Measurements from ENCODE around the gene MAP3K9. TPM values are rescaled to one million over a fixed set of nuclear protein-coding genes. Genes with fewer than 3 reads are reported as not detected.
A peak's percentile ranks its signal among the peaks of the same experiment; 100 is the strongest.

Gene MAP3K9
- total RNA-seq, 1 donor from 2014 or later, result 31.8 TPM

DNA sequence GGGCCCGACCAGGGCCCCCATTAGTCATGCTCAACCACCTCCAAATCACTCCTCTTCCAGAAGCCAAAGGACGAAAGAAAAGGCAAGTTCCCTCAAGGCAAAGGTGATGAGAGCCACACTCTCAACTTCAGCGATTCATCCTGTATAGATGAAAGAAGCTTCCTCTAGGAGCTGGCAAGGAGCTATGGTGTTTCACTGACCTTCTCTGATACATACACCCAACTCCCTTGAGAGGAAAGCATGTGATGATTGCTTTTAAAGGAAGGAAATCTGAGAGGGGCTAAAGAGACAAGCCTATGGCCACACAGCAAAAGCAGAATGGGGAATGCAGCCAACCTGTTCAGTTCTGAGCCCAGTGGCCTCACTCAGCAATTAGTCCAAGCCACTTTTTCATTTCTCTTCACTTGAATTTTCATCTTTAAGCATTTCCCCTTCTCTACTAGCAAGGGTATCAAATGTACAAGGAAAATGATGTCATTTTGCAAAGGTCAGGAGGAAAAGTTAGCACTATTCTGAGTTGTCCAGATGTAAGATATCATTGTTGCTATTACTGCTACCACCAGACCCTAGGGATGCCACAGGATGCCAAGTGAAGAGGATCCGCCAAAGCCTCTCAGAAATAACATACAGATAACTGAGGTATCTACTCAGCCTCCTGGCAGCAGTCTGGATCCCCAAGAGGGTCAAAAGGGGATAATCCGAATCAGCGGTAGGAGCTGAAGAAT is 82.5 kb downstream of the MAP3K9 start:
- Mint-ChIP-seq H3K36me3 (ENCODE audit: insufficient read depth) (peaks cover 23% of the 10 kb centered on the region), H3K27me3 (no peaks in the 10 kb centered on the region), H3K4me3 (ENCODE audit: low read depth) (no peak overlapping the region), H3K27ac (no peak overlapping the region), H3K9me3 (ENCODE audit: low read depth) (peaks cover 4% of the 10 kb centered on the region), H3K4me1 (ENCODE audit: low read depth) (peaks cover 1% of the 10 kb centered on the region)
- DNase-seq (ENCODE audit: low spot score, unreplicated experiment), result no peak
- TF ChIP-seq, protein P1, sequence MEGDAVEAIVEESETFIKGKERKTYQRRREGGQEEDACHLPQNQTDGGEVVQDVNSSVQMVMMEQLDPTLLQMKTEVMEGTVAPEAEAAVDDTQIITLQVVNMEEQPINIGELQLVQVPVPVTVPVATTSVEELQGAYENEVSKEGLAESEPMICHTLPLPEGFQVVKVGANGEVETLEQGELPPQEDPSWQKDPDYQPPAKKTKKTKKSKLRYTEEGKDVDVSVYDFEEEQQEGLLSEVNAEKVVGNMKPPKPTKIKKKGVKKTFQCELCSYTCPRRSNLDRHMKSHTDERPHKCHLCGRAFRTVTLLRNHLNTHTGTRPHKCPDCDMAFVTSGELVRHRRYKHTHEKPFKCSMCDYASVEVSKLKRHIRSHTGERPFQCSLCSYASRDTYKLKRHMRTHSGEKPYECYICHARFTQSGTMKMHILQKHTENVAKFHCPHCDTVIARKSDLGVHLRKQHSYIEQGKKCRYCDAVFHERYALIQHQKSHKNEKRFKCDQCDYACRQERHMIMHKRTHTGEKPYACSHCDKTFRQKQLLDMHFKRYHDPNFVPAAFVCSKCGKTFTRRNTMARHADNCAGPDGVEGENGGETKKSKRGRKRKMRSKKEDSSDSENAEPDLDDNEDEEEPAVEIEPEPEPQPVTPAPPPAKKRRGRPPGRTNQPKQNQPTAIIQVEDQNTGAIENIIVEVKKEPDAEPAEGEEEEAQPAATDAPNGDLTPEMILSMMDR (IDR thresholded peaks at IDR 0.05; ENCODE audit: unreplicated experiment), result no peak

DNA sequence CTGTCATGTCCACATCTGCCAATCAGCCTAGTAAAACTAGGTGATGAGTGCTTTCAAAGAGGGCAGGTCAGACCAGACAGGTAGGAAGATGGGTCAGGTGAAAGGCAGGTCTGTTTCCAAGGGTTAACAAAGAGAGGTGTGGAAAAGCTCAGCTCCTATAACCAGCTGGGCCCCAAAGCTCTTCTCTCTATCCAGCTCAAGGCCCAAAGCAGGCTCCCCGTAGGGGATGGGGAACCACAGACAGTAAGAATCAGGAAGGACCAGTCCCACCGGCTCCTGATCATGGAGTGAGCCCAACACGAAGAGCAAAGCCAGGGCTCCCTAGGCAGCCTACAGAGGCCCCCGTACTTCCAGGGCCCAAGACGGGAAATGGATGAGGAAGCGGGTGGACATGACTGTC is 84.4 kb downstream of the MAP3K9 start:
- Mint-ChIP-seq H3K36me3 (ENCODE audit: insufficient read depth) (peaks cover 13% of the 10 kb centered on the region), H3K27ac (no peak overlapping the region), H3K27me3 (no peaks in the 10 kb centered on the region), H3K4me3 (ENCODE audit: low read depth) (no peak overlapping the region), H3K9me3 (ENCODE audit: low read depth) (no peaks in the 10 kb centered on the region), H3K4me1 (ENCODE audit: low read depth) (peaks cover 1% of the 10 kb centered on the region)
- no peak for DNase-seq (ENCODE audit: low spot score, unreplicated experiment)
- TF ChIP-seq, protein P1 (IDR thresholded peaks at IDR 0.05; ENCODE audit: unreplicated experiment), result no peak

DNA sequence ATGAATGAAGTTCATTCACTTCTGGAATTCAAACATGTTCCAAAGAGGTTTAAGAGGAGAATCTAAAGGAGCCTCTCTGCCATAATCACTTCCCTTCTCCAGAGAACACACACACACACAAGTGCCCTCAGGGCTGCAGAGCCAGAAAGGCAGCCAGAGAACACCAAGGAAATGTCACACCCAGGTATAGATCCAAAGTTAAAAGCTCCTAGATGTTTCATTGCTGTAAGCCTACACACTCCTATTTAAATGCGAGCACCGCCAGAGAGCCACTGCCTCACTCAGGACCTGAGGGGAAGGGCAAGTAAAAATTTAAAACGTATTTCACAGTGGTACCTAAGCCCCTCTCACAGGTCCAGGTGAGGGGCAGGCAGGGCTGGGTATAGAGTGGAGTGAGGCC is 85.2 kb downstream of the MAP3K9 start:
- Mint-ChIP-seq H3K36me3 (ENCODE audit: insufficient read depth) (peaks cover 8% of the 10 kb centered on the region), H3K4me1 (ENCODE audit: low read depth) (peaks cover 1% of the 10 kb centered on the region), H3K4me3 (ENCODE audit: low read depth) (no peak overlapping the region), H3K27ac (no peak overlapping the region), H3K27me3 (no peaks in the 10 kb centered on the region), H3K9me3 (ENCODE audit: low read depth) (no peaks in the 10 kb centered on the region)
- DNase-seq (ENCODE audit: low spot score, unreplicated experiment), result no peak
- TF ChIP-seq, protein P1 (IDR thresholded peaks at IDR 0.05; ENCODE audit: unreplicated experiment), result no peak

DNA sequence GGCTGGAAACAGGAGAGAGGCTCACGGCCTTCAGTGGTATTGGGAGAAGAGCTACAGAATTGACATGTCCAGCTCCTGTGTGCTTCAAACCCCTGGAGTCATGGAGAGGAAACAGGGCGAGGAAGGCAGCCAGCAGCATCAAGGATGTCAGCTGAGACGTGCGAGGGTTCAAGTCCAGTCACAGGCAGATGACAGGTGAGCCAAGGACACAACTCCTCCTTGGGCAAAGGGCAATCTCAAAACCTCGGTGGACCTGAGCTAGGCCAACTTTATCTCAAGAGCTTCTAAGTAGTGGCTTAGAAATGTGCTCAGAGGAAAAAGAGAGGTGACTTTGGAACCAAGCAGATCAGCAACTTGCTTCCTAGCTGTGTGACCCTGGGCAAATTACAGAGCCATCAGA is 86.0 kb downstream of the MAP3K9 start:
- no peaks in the 10 kb centered on the region for H3K9me3 Mint-ChIP-seq (ENCODE audit: low read depth)
- TF ChIP-seq, protein P1 (IDR thresholded peaks at IDR 0.05; ENCODE audit: unreplicated experiment), result no peak

DNA sequence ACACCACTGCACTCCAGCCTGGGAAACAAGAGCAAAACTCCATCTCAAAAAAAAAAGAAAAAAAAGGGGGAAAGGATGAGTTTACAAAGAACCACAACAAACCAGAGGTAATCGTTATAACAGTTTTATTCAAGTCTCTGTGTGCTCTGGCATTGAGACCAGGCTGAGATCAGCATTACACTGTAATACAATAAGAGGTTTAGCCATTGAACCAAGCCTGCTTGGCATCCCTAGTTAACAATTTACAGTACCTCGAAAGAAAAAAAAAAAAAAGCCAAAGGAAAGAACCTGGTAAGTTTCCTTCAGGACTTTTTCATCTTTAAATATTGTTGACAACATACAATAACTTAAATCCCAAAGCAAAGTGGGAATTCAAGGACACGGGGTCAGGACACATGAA is 86.9 kb downstream of the MAP3K9 start:
- Mint-ChIP-seq H3K9me3 (ENCODE audit: low read depth) (no peaks in the 10 kb centered on the region), H3K4me3 (ENCODE audit: low read depth) (no peak overlapping the region)

More for the DNA sequence above, 86.0 kb downstream of the MAP3K9 start:
- H3K4me3 Mint-ChIP-seq (ENCODE audit: low read depth), result no peak overlapping the region
- DNase-seq (ENCODE audit: low spot score, unreplicated experiment), result no peak
- peaks cover 2% of the 10 kb centered on the region for H3K36me3 Mint-ChIP-seq (ENCODE audit: insufficient read depth)
- peaks cover 1% of the 10 kb centered on the region for H3K4me1 Mint-ChIP-seq (ENCODE audit: low read depth)
- H3K27ac Mint-ChIP-seq, result no peak overlapping the region
- no peaks in the 10 kb centered on the region for H3K27me3 Mint-ChIP-seq

More for the DNA sequence above, 86.9 kb downstream of the MAP3K9 start:
- Mint-ChIP-seq H3K27ac (peak overlapping the region; percentile 78), H3K36me3 (ENCODE audit: insufficient read depth) (peaks cover 2% of the 10 kb centered on the region), H3K27me3 (no peaks in the 10 kb centered on the region), H3K4me1 (ENCODE audit: low read depth) (peaks cover 1% of the 10 kb centered on the region)
- TF ChIP-seq, protein P1 (IDR thresholded peaks at IDR 0.05; ENCODE audit: unreplicated experiment), result no peak
- DNase-seq (ENCODE audit: low spot score, unreplicated experiment), result no peak

All from progenitor cell of endocrine pancreas (in vitro differentiated cells).